K562 (cell line): ENCODE results near the gene KCTD13. TPM values are rescaled to one million over a fixed set of nuclear protein-coding genes. Genes with fewer than 3 reads are reported as not detected.

ENCODE experiments used
- DIDO1 ChIP-seq: fragments of 450-650 bp; IDR thresholded peaks from 2 replicates; pipeline ENCODE4 v1.6.1; 2016; ENCODE audit warnings: low read depth, missing biosample characterization, missing genetic modification characterization
- FOXK1 ChIP-seq: sonication (generic); formaldehyde crosslinking; IDR thresholded peaks from 2 replicates; pipeline ENCODE4 v1.8.0; 2022; ENCODE audit warnings: missing genetic modification reagents, mild to moderate bottlenecking, borderline replicate concordance
- HDAC3 ChIP-seq: fragments of 450-650 bp; IDR thresholded peaks from 2 replicates; pipeline ENCODE4 v1.6.1; 2018; ENCODE audit warnings: borderline replicate concordance, mild to moderate bottlenecking, moderate library complexity; ENCODE audit not compliant: partially characterized antibody
- HMG20B ChIP-seq: fragments of 250-450 bp; sonication (Bioruptor Pico); IDR thresholded peaks from 2 replicates; pipeline ENCODE4 v1.5.0; 2021; ENCODE audit warnings: mild to moderate bottlenecking
- MEIS2 ChIP-seq: fragments of 450-650 bp; IDR thresholded peaks from 2 replicates; pipeline ENCODE4 v1.6.1; 2014; ENCODE audit warnings: mild to moderate bottlenecking; ENCODE audit not compliant: partially characterized antibody
- NR2C2 ChIP-seq, 2 experiments: fragments of 200-800 bp in 1 of 2; sonication (Bioruptor generic) in 1 of 2; sonication (generic) in 1 of 2; formaldehyde crosslinking in 1 of 2; IDR thresholded peaks; 2 replicates each; pipeline versions ENCODE4 v1.6.1 to v1.8.0; 2016 to 2022; ENCODE audit warnings: mild to moderate bottlenecking in 1 of 2, missing compliant biosample characterization in 1 of 2, missing genetic modification characterization in 1 of 2, missing genetic modification reagents in 1 of 2
- POLR2A ChIP-seq: fragments of 450-650 bp; conservative IDR thresholded peaks from 2 replicates; pipeline ENCODE4 v1.6.1; 2016
- SIN3B ChIP-seq: fragments of 450-650 bp; IDR thresholded peaks from 2 replicates; pipeline ENCODE4 v1.6.1; 2017; ENCODE audit warnings: low read depth, mild to moderate bottlenecking, moderate library complexity
- SLC30A9 ChIP-seq: fragments of 250-450 bp; sonication (Bioruptor Pico); IDR thresholded peaks from 2 replicates; pipeline ENCODE4 v1.8.0; 2022; ENCODE audit warnings: mild to moderate bottlenecking, moderate library complexity
- SNIP1 ChIP-seq: fragments of 450-650 bp; IDR thresholded peaks from 2 replicates; pipeline ENCODE4 v1.7.1; 2017; ENCODE audit warnings: low read depth, mild to moderate bottlenecking
- TRIM24 ChIP-seq, 2 experiments: fragments of 450-650 bp; IDR thresholded peaks; 2 replicates each; pipeline ENCODE4 v1.6.1; 2016
- ZNF561 ChIP-seq: fragments of 450-650 bp; formaldehyde crosslinking; conservative IDR thresholded peaks from 2 replicates; pipeline ENCODE4 v1.4.0; 2020; ENCODE audit warnings: mild to moderate bottlenecking, moderate library complexity
- ZNF644 ChIP-seq: fragments of 200-800 bp; sonication (Bioruptor generic); IDR thresholded peaks from 2 replicates; pipeline ENCODE4 v1.6.1; 2016; ENCODE audit warnings: low read depth, missing genetic modification characterization, missing compliant biosample characterization
- ZNF668 ChIP-seq: fragments of 250-450 bp; sonication (Bioruptor Pico); IDR thresholded peaks from 2 replicates; pipeline ENCODE4 v1.8.0; 2022; ENCODE audit warnings: mild to moderate bottlenecking, inconsistent platforms
- polyA plus RNA-seq, 8 experiments: library from polyadenylated mRNA; depleted of rRNA in 4 of 8; stranded (reverse) in 5 of 8; unstranded in 3 of 8; fragments of >200 nt; fragmentation: Nextera tagmentation in 2 of 8; fragmentation: Illumina TruSeq in 1 of 8; extraction: Ambion mirVana in 2 of 8; extraction: Trizol in 1 of 8; gene quantifications; 2 replicates each; pipeline versions ENCODE4 v1.2.1 to v1.2.3, GENCODE V29; 2011 to 2014; ENCODE audit warnings: inconsistent platforms in 1 of 8, missing spikeins in 1 of 8
- total RNA-seq, 7 experiments: library from RNA; depleted of rRNA in 6 of 7; stranded (reverse); fragments of >200 nt in 6 of 7; fragmentation: Illumina TruSeq in 2 of 7; extraction: Trizol in 2 of 7; gene quantifications; 2 replicates each; pipeline versions ENCODE4 v1.2.1 to v1.2.3, GENCODE V29; 2011 to 2021; ENCODE audit warnings: low replicate concordance in 1 of 7
- TF ChIP-seq, protein P1 (sequence below): fragments of 450-650 bp; IDR thresholded peaks from one replicate; pipeline ENCODE4 v1.6.1; 2018; ENCODE audit warnings: mild to moderate bottlenecking, moderate library complexity; ENCODE audit not compliant: partially characterized antibody
- TF ChIP-seq, protein P2 (sequence below): sonication (generic); formaldehyde crosslinking; IDR thresholded peaks from 2 replicates; pipeline ENCODE4 v1.8.0; 2022; ENCODE audit warnings: missing genetic modification reagents, mild to moderate bottlenecking, borderline replicate concordance
- TF ChIP-seq, protein P3 (sequence below): fragments of 200-800 bp; sonication (Bioruptor generic); IDR thresholded peaks from 2 replicates; pipeline ENCODE4 v1.6.1; 2017; ENCODE audit warnings: missing genetic modification characterization, missing compliant biosample characterization
- TF ChIP-seq, protein P4 (sequence below), 2 experiments: fragments of 450-650 bp in 1 of 2; sonication (generic) in 1 of 2; formaldehyde crosslinking in 1 of 2; IDR thresholded peaks in 1 of 2; conservative IDR thresholded peaks in 1 of 2; 2 replicates each; pipeline versions ENCODE4 v1.6.1 to v1.8.1; 2016 to 2023; ENCODE audit warnings: mild to moderate bottlenecking in 2 of 2, moderate library complexity in 2 of 2, inconsistent platforms in 1 of 2, missing genetic modification reagents in 1 of 2
- TF ChIP-seq, protein P5 (sequence below): fragments of 250-450 bp; sonication (Bioruptor Pico); IDR thresholded peaks from 2 replicates; pipeline ENCODE4 v1.8.0; 2022; ENCODE audit warnings: inconsistent platforms, mild to moderate bottlenecking, moderate library complexity, borderline replicate concordance

Gene KCTD13
- total and polyA plus RNA-seq, 9 of the 15 experiments (the other 6 are each of a cell fraction or from before 2014, with no cell fraction given), result 1.0 to 20.6 (median 9.8) TPM

DNA sequence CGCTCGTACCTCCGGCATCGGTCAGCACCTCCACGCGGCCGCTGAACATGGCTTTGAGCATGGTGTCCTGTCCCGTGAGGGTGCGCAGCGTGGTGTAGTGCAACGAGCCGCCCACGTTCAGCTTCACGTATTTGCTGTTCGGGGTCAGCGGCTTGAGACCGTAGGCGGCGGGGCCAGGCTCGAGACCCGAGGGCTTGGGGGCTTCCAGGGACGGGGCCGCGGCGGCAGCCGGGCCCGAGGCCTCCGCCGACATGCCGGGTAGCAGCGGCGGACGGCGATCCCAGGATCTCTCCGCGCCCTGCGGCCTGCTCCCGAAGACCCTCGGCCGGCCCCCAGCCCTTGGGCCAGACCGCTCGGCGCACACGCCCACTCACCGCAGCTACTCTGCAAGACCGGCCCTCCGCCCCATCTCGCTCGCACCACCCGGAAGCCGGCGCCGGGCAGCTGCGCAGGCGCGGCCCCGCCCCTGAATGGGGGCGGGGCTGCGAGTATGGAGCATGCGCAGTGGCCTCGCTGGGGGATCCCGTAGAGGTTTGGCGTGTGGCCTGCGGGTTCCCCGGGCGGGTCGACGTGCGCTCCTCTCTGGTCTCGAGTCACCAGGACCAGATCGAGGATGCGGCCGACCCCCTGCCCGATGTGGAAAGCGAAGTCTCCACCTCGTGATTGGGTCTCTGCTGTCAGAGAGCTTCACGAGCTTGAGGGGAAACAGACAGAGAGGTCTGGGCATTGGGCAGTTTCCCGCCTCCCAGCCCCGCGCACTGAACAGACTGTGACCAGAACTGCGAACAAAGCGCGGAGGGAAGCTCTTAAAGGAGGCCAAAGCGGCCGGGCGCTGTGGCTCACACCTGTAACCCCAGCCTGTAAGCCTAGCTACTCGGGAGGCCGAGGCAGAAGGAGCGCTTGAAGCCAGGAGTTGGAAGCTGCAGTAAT, at the start of gene KCTD13 (continued):
- TF ChIP-seq, protein P1, sequence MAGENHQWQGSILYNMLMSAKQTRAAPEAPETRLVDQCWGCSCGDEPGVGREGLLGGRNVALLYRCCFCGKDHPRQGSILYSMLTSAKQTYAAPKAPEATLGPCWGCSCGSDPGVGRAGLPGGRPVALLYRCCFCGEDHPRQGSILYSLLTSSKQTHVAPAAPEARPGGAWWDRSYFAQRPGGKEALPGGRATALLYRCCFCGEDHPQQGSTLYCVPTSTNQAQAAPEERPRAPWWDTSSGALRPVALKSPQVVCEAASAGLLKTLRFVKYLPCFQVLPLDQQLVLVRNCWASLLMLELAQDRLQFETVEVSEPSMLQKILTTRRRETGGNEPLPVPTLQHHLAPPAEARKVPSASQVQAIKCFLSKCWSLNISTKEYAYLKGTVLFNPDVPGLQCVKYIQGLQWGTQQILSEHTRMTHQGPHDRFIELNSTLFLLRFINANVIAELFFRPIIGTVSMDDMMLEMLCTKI, result no peak
- TF ChIP-seq FOXK1, result no peak
- TF ChIP-seq, protein P2, sequence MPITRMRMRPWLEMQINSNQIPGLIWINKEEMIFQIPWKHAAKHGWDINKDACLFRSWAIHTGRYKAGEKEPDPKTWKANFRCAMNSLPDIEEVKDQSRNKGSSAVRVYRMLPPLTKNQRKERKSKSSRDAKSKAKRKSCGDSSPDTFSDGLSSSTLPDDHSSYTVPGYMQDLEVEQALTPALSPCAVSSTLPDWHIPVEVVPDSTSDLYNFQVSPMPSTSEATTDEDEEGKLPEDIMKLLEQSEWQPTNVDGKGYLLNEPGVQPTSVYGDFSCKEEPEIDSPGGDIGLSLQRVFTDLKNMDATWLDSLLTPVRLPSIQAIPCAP (CRISPR knock-in tag), result no peak
- TF ChIP-seq ZNF668 (CRISPR knock-in tag), result no peak
- no peak for TF ChIP-seq SNIP1
- TF ChIP-seq, protein P3, sequence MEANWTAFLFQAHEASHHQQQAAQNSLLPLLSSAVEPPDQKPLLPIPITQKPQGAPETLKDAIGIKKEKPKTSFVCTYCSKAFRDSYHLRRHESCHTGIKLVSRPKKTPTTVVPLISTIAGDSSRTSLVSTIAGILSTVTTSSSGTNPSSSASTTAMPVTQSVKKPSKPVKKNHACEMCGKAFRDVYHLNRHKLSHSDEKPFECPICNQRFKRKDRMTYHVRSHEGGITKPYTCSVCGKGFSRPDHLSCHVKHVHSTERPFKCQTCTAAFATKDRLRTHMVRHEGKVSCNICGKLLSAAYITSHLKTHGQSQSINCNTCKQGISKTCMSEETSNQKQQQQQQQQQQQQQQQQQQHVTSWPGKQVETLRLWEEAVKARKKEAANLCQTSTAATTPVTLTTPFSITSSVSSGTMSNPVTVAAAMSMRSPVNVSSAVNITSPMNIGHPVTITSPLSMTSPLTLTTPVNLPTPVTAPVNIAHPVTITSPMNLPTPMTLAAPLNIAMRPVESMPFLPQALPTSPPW, result peak; percentile 50
- no peak for TF ChIP-seq TRIM24 (IDR thresholded peaks at IDR 0.05)
- no peak for TF ChIP-seq SLC30A9 (CRISPR knock-in tag)
- TF ChIP-seq ZNF561 (CRISPR knock-in tag), result no peak
- TF ChIP-seq NR2C2 (CRISPR knock-in tag; IDR thresholded peaks at IDR 0.05), result 0 out of 2 replicates have a peak, but pooled peaks have one; percentile 47
- peak; percentile 35; the same call in 1 of the 2 replicates for TF ChIP-seq NR2C2 (tag; IDR thresholded peaks at IDR 0.05)
- TF ChIP-seq HMG20B (CRISPR knock-in tag), result no peak
- TF ChIP-seq DIDO1 (tag), result no peak
- no peak for TF ChIP-seq SIN3B
- no peak for TF ChIP-seq HDAC3
- peak; percentile 93 for TF ChIP-seq POLR2A
- TF ChIP-seq, protein P4, sequence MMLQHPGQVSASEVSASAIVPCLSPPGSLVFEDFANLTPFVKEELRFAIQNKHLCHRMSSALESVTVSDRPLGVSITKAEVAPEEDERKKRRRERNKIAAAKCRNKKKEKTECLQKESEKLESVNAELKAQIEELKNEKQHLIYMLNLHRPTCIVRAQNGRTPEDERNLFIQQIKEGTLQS (IDR thresholded peaks at IDR 0.05), result no peak
- TF ChIP-seq, protein P4 (CRISPR knock-in tag; conservative IDR thresholded peaks at IDR 0.05), result no peak
- peak; percentile 93 for TF ChIP-seq MEIS2
- TF ChIP-seq ZNF644 (tag), result no peak
- TF ChIP-seq, protein P5, sequence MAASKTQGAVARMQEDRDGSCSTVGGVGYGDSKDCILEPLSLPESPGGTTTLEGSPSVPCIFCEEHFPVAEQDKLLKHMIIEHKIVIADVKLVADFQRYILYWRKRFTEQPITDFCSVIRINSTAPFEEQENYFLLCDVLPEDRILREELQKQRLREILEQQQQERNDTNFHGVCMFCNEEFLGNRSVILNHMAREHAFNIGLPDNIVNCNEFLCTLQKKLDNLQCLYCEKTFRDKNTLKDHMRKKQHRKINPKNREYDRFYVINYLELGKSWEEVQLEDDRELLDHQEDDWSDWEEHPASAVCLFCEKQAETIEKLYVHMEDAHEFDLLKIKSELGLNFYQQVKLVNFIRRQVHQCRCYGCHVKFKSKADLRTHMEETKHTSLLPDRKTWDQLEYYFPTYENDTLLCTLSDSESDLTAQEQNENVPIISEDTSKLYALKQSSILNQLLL (CRISPR knock-in tag), result no peak
